ENCODE measurements around the gene ASTN2.

ASTN2 gene

DNA sequence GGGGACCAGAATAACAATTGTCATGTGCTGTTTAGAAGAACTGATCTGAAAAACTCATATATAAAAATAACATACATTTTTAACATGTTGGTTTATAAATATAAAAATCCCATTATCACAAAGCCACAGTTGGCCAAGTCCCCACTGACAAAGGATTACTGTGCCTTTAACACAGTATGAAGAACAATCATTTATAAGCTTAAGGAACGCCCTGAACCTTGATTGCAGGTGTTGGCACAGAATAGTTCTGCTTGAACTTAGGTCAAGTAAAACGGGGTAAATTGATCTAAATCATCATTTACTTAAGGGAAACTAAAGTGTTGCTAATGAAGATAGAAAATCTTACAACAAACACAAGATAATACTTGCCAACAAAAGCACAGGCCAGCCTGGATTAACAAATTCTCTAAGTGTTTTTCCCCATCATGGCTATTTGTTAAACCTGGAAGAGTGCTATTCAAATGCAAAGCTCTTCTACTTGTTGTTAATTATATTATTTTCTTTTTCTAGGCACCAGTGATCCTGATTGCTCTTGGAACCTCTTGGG is 46.1 kb downstream of the ASTN2 start:
- no peak for DNase-seq (ENCODE audit: low read depth)

DNA sequence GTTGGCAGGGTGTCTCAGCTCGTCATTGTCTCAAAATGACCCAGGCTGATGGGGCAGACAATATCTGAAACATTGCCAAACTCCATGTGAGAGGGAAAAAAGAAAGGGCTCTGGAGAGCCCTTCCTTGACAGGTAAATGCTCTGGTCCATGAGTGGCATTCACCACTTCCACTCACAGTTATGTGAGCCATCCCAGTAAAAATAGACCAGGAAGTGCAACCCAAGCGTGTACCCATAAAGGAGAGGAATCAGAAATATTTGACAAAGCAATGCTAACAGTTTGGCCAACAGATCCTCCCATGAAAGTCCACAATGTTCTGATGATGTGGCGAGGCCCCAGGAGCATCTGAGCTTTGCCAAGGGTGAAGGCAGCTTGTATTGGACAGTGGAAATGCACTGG is 49.4 kb downstream of the ASTN2 start:
- DNase-seq (ENCODE audit: low read depth): no peak

DNA sequence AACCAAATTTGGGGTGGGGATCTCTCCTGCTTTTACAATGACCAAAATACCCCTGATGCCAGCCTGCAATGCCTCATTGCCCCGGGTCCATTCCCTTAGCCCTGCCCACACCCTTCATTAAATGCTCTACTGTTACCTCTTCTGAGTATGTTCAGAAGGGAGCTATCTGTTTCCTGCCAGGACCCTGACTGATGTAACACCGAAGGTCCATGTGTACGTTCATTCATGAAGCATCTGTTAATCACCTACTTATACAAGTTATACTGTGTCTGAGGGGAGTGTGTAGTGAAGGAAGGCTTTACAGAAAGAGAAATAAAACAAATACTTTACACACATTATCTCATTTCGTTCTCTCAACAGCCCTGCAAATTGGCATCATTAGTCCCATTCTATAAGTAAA is 51.9 kb downstream of the ASTN2 start:
- DNase-seq (ENCODE audit: low read depth): no peak

DNA sequence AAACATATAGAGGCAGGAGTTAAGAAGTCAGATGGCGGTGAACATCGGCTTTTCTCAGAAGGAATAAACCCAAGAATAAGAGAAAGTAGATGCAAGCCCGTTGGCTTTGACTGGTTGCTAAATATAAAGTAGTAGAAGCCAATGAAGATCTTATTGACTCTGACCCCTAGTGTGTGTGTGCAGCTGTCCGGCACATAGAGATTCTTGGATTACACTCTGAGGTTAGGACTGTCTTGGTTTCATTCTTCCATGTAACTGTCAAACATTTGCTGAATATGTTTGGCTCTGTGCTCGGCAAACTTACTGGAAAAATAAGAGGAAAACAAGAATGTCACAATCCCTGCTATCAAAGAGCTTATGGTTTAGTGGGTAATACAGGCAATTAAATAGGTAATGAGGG is 54.9 kb downstream of the ASTN2 start:
- no peak for DNase-seq (ENCODE audit: low read depth)

DNA sequence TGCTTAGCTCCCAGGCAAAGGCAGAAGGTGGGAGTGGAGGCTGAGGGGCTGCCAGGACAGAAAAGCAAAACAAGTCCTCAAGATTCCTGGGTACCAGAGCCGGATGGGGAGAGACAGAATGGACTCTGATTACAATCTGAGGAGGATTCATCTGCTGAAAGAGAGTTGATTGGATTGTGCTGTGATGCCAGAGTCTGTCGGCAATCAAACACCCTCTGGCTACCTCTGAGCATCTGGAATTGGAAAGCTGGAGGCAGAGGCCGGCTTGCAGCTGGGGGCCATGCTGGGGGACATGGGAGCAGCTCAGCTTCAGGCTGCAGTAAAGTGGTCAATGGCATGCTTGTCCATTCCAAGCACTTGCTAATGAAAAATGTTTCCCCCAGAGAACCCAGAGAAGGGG is 59.3 kb downstream of the ASTN2 start:
- no peak for DNase-seq (ENCODE audit: low read depth)

DNA sequence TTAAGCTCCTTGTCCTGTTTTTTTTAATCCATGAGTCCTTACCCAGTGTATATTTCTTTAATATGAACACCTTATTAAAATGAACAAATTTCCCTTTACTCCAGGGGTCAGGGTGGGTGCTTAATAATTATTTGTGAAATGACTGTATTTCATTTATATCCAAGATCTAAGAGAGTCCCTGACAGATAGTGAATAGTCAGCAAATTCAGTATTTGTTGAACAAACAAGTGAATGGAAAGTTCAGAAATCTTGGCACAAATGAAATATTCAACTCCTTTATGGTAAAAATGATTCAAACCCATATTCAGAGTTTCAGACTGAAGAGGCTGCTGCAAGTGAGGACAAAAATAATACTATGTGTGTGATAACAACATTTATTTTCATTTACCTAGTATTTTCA is 59.9 kb downstream of the ASTN2 start:
- no peak for DNase-seq (ENCODE audit: low read depth)

DNA sequence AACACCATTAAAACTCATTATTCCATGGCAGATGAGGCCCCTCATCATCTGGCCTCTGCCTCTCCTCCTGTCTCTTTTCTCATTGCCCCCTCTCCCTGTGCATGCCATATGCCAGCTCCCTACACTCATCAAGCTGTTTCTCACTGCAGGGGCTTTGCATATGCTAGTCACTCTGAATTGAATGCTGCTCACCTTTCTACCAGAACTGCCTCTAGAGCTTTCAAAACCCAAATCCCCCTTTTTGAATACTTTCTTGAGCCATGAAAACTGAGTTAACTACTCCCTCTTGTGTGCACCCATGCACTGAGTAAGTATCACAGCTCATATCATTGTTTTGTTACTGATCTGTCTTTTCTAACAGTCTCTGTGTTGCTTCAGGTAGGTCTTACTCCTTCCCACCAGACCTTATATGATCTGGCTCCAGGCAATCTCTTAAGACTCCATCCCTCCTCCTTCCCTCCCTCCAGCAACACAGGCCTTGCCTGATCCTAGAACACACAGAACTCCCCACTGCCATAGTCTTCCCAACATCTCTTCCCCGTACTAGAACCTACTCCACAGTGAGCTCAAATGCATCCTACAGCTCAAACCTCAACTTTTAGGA is 60.5 kb downstream of the ASTN2 start:
- no peak for DNase-seq (ENCODE audit: low read depth)

DNA sequence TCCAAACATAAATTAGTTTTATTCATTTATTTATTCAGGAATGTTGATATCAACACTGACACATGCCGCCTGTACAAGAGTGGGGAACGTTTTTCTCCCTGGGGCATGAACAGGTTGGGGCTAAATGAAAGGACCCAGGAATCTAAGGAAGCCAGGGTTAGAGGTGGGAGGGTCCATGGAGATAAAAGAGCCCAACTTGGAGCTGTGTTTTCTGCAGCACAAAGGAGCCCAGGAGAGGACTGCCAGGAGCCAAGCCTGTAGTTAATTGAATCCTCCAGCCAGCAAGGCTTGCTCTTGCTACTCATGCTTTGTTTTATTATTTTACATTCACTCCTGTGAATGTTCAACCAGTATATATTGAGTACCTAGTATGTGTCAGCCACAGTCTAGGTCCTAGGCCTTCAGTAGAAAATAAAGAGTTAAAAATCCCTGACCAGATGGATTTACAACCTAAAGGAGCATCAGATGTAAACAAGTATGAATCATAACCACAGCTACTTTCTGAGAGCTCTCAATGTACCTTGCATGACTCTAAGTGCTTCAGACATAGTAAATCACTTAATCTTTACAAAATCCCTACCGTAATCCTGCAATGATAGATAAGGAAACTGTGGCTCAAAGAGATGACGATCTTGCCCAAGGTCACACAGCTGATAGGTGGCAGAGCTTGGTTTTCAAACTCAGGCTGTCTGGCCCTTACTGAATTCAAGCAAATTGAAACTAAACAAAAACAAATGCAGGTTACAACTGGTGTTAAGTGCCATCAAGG is 69.8 kb downstream of the ASTN2 start:
- DNase-seq (ENCODE audit: low read depth): no peak

DNA sequence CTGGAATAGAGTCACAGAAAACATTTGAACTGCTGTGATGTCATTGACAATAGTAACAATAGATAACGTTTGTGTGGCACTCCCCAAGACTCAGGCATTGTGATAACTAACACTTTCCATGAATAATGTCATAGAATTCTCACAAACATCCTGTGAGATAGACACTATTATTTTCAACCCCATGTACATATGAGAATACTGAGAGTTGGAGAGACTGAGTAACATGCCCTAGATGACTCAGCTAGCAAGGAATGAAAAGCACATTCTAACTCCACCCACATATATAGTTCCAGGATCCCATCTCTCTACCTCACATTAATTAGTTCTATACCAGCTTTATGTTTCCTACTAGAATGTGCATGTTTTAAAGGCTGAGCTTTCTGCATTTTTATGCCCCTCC is 71.4 kb downstream of the ASTN2 start:
- no peak for DNase-seq (ENCODE audit: low read depth)

DNA sequence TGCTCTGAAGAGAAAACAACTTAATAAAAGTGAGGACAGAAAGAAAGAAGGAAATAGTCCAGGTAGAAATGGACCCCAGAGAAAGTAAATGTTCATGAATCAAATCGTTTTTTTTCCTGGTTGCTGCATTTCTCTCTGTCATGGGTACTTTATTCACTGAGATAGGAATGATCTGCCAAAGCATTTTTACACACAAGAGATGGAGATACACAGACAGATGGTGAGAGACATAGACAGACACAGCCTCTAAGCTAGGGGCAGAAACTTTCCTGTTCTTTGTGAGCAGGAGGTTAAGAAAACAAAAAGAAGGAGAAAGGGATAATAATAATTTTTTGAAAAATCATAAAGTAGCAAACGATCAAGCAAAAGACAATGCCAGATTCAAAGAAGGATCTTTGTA is 73.7 kb downstream of the ASTN2 start:
- DNase-seq (ENCODE audit: low read depth): no peak

DNA sequence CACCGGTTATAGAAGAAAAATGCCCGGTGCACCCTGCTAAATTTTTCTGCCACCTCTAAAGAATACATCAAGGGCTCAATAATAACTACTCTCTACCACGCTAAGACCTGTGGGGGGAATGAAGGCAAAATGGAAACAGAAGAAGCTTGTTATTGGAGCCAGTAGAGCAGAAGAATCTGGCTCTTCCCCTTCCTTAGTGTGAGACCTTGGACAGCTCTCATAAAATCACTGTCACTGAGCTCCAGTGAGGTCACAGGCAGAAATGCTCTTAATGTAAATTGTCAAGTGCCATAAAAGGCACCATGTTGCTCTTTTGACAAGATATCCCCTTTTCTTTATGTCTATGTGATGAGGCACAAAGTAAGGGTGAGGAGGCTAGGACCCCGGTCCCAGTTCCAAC is 74.4 kb downstream of the ASTN2 start:
- DNase-seq (ENCODE audit: low read depth): no peak

DNA sequence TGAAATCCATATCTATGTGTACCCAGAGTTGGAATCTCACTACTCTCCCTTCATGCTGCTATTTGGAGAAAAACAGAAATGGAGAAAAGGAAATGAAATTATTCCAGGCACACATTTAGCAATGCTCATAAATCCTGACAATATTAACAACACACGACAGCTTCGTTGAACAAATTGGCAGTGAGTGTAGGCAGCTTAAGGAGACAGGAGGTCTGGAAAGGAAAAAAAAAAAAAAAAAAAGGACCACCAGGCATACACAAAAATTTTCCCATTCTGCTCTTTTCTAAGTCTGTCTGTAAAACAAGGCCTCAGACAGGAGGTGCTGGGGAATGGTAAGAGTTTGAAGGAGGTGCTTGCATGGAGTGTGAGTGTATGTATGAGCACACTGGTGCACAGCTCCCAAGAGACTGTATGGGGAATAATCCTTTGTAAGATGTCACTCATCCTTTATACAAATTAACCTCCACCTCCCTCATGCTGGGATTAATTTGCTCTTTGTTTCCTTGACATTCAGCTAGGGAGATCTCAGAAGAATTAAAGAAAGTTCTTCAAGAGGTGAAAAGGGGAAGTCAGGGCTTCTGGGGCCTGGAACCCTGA is 78.9 kb downstream of the ASTN2 start:
- DNase-seq (ENCODE audit: low read depth): no peak

DNA sequence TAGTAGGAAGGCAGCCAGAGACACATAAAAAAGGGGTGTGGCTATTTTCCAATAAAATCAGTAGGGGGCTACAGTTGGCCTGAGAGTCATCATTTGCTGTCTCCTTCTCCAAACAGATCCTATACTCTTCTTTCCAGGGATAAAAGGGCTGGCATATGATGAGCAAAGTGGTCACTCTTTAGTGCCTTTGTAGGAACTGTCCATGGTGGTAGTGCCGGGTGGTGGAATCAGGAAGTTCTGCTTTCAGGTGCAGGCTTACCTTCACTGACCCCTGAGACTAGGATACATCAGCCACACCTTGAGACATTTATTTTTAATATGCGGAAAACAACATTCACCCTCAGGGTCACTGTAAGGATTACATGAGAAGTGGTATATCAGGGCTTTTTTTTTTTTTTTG is 80.8 kb downstream of the ASTN2 start:
- no peak for DNase-seq (ENCODE audit: low read depth)

DNA sequence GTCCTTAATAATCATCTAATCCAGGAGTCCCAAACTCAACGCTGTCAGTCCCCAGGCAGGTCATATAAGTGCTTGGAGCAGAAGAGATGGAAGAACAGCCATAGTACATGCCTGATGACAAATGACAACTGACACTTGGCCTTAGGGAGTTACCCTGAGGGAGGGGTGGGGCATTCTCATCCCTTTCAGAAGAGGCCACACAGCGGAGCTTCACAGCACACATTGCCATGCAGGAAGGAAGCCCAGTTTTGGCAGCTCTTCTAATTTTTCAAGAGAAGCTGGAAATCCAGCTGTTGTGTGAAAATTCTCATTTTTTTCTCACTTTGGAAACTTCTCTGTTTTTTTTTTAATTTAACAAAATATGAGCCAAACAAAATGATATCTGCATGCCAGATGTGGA is 89.0 kb downstream of the ASTN2 start:
- no peak for DNase-seq (ENCODE audit: low read depth)

DNA sequence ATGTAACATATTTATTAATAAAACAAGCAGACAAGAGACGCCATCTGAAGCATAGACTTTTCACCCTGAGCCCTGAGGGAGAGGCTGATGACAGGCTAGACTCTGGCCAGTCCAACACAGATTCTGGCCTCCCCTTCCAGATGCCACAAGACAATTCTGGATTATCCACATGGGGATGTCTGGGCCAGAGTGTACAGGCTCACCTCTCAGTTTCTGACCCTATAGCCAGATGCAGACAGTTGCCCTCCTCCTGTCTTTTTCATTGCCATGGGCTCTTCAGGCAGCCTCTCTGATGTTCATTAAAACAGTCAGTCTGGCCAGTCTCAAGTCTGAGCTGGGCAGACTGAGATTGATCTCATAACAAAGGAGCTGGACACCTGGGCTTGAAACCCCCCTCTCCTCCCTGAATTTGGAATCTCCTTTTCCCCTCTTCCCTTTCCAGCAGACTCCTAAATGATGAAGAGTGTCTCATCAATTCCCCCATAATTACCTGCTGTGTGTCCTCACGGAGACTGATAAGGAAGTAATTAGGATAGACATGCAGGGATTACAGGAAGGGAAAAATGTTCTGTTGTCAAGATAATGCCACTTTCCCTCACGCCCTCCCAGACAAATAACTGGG is 89.6 kb downstream of the ASTN2 start:
- DNase-seq (ENCODE audit: low read depth): no peak

DNA sequence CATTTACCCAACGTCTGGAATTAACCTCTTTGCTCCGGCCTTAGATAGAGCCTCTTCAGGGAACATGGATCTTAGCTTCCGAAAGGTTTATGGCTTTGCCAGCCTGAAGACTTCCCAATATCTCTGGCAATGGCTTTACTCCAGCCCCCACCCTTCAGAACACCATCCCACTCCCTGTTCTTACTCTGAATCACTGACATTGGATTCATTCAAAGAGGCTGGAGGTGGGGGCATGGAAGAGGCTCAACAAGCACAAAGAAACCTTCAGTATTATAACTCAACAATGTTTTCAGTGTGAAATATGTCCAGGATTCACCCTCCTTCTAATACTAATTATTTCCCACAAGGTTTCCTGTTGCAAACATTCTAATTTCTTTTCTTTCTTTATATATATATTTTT is 91.5 kb downstream of the ASTN2 start:
- DNase-seq (ENCODE audit: low read depth): no peak

DNA sequence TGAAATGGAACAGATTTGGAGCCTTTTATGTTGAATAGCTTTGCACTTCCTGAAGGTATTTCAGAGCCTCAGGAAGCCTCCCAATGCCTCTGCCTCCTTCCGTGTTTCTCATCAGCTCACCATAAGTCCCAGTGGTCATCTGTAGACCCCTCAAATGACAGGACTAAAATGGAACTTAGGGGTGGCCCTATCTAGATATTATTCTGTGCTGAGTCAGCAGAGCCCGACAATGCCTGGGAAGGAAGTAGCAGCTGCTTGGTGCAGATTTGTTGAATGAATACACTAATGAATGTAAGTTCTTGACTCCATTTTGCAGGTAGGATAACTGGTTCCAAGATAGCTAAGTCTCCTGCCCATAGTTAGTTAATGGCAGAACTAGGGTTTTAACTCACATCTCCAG is 97.7 kb downstream of the ASTN2 start:
- no peak for DNase-seq (ENCODE audit: low read depth)

DNA sequence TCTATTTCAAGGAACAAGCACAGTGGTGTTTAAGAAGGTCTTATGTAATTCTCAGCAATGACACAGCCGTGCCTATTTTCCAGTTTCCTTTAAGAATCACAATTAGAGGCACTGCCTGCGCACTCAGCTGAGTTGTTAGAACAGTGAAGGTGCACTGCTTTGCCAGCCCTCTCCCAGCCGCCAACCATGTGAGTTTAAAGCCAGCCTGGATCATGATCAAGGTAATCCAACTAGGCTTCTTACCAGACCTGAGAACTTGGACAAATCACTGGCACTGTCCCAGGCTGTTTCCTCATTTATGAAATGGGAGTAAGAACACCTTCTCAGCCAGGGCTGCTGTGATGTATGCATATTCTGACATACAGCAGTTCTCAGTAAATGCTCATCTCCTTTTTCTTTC is 99.6 kb downstream of the ASTN2 start:
- DNase-seq (ENCODE audit: low read depth): no peak

DNA sequence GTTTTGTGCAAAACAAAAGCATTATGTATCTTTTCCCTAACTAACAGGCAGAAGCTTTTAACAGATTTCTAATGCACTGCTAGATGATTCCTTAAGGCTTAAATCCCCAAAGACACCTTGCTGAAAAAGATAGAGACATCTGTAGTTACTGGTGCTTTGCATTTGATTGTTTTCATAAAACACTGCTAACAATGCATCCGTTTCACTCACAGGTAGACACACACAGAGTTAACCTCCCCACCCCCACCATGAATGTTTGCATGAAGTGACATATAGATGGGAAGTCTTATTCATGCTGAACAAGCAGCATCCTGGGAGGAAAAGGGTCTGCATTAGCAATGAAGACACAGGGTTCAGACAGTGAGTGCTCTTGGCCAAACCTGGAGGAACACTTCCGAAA is 100.9 kb downstream of the ASTN2 start:
- DNase-seq (ENCODE audit: low read depth): no peak

DNA sequence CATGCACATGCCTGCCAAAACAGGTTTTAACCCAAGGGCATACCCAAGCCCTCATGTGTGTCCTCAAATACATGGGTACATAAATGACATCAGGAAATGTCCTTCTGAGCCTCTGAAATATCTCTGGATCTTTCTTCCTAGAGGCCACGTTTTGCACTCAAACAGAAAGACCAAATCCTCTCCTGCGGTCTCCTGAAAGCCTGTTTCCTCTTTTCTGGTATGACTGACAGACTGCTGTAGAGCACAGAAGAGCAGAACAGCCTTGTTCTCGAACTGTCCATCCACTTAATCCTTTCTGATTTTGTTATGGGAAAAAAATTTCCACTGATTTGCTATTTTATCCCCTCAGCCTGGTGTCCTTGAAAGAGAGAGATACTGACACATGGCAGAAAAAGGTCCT is 107.2 kb downstream of the ASTN2 start:
- no peak for DNase-seq (ENCODE audit: low read depth)

DNA sequence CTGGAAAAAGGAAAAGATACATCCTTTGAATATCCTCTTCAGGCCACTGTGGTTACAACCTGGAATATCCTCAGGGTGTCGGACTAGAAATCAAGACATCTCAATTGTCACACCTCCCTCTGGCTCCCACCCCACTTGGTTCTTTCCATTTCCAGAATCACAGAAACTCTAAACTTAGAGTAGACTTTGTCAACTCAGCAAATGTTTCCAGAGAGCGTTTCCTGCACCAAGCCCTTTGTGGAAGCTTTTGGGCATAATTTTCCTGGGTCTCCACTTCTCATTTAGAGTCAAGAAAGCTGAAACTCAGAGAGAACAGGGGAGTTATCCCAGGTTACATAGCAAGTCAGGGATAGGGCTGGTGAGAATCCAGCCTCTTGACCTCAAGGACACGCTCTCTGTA is 108.8 kb downstream of the ASTN2 start:
- no peak for DNase-seq (ENCODE audit: low read depth)

DNA sequence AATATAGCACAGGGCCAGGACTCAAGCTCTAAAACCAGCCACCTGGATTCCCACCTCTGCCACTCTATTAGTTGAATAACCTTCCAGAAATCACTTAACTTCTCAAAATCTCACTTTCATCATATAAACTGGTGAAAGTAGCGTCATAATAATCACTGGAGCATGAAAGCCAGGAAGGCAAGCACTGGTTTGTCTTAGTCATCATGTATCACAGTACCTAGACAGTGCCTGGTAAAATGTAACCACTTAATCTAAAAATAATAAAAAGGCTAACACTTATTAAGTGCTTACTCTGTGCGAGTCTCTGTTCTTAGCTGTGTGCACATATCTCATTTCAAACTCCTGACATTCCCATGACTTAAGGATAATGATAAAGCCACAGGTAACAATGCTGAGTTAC is 109.4 kb downstream of the ASTN2 start:
- DNase-seq (ENCODE audit: low read depth): no peak

DNA sequence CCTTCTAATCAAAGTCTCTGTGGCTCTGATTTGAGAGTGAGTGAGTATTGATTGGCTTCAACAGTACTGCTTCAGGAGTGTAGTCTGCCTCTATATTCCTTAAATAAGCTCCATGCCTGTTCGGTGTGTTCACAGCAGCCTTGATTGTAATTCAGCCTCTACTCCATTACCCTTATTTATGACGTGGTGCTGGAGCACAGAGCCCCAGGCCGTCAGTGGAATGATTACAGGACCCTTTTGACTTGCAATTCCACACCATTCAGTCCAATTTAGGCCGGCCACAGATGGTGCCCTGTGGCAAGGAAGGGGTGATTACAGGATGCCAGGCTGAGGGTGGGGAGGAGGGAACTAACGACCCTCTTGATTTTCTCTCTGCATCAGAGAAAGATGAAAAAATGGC is 110.3 kb downstream of the ASTN2 start:
- no peak for DNase-seq (ENCODE audit: low read depth)

Measured in stimulated activated CD4-positive, alpha-beta T cell treated with anti-CD3 and anti-CD28 coated beads, Interleukin-2, amount 100 ng/mL, for 4 hours (primary cell).